Stimulated activated CD8-positive, alpha-beta memory T cell treated with anti-CD3 and anti-CD28 coated beads, Interleukin-12 subunit alpha, Interleukin-12 subunit beta, amount 100 ng/mL, for 24 hours (primary cell): Measurements from ENCODE around the gene SLC22A4.
A peak's percentile ranks its signal among the peaks of the same experiment; 100 is the strongest.

Experiments
- DNase-seq: peaks from one replicate; pipeline ENCODE4 v3.0.0-alpha.2; 2020; ENCODE audit errors: extremely low read depth

SLC22A4 gene

DNA sequence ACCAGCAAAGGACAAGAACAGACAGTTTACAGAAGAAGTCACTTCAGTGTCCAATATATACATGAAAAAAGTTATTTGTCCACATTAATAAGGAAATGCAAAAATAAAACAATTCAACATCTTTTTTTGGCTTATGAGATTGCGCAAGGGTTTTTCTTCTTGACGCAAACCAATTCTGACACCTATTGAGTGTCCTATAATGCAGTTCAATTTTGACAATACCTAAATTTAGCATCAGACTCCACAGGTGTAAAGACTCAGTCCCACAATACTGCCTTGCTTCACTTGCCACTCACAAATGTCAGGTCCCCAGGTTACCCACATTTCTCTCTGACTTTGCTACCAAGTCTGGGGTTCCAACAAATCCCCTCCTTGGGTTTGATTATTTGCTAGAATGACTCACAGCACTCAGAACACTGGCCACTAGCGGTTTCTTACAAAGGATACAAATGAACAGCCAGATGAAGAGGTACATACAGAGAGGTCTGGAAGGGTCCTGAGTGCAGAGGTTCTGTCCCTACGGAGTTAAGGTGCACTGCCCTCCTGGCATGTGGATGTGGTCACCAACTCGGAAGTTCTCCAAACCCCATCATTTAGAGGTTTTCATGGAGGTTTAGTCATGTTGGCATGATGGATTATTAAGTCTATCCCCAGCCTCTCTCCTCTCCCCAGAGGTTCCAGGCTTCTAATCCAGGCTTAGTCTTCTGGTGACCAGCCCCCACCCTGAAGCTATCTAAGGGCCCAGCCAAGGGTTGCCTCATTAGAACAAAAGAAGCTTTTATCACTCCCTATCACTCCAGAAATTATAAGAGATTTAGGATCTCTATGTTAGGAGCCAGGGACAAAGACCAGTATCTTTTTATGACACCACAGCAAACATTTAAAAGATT lies 48.3 kb downstream of the SLC22A4 start:
- DNase-seq = no peak

DNA sequence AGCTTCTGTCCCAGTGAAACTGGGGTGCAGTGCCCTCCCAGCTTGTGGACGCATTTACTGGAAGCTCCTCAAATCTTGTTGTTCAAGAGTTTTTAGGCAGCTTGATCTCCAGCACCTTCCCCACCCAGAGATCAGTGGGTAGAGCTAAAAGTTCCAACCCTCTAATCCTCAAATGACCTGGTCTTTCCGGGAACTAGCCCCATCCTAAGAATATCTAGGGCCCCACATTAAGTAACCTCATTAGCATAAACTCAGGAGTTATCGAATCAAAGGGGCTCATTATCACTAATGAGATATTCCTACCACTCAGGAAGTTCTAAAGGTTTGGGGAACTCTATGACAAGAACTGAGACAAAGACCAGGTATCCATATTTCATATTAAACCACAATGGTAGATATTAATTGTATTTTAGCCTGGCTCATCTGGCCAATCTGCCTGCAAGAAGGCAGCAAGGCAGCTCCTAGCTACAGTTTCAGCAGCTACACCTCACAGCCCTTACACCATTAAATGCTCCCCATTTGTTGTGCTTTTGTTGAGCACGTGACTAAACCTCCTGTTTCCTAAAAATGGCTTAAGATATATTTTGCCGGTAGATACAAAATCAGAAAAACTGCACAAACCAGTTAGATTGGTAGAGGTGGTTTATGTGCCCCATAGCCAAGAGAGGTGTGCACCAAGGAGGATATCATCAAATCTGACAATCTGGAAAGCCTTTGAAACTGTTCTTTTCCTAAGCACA lies 50.8 kb downstream of the SLC22A4 start:
- DNase-seq = no peak

DNA sequence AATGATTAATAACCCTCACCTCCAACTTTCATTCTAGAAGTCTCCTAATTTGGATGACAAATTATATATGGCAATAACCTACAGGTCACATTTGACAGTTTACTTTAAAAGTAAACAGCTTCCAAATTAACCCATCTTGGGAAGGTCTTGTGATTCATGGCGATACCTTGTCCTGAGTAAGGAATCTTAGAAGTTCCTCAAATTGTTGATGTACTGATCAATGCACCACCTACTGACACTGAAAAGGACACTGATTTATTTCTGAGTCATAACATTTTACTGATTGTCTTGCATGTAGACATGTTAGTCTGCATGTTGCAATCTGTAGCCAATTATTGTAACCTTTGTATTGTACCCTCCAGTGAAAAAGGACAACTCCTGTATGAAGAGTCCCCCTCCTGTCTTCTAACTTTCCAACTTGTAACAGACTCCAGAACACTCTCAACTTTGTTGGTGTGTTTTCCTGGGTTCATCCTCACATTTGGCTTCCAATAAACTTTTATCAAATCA lies 59.3 kb downstream of the SLC22A4 start:
- no peak for DNase-seq

DNA sequence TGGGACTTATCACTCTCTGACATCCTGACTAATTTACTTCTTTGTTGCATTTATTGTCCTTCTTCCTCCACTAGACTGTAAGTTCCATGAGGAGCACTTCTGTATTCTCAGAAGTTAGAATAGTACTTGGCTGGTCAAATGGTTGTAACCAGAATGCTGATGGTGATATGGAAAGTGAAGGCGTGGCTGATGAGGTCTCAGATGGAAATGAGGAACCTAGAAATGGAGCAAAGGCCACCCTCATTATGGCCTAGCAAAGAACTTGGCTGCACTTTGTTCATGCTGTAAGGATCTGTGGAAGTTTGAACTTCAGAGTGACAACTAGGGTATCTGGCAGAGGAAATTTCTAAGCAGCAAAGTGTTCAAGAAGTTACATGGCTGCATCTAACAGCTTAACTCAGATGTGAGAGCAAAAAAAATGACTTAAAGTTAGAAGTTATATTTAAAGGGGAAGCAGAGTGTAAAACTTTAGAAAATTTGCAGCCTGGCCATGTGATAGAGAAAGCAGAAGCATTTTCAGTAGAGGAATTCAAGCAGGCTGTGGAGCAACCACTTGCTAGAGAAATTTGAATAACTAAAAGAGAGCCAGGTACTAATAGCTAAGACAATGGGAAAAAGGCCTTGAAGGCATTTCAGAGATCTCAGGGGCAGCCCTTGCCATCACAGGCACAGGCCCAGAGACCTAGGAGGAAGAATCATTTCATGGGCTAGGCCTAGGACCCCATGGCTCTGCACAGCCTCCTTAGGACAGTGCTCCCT lies 60.4 kb downstream of the SLC22A4 start:
- DNase-seq = no peak

DNA sequence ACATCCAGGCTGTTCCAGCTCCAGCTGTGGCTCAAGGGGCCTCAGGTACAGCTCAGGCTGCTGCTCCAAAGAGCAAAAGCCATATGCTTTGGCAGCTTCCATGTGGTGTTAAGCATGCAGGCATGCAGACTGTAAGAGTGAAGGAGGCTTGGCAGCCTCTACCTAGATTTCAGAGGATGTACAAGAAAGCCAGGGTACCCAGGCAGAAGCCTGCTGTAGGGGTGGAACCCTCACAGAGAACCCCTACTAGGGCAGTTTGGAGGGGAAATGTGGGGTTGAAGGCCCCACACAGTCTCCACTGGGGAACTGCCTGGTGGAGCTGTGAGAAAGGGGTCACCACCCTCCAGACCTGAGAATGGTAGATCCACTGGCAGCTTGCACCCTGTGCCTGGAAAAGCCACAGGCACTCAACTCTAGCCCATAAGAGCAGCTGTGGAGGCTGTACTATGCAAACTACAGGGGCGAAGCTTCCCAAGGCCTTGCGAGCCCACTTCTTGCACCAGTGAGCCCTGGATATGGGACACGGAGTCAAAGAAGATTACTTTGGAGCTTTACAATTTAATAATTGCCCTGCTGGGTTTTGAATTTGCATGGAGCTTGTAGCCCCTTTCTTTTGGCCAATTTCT lies 61.1 kb downstream of the SLC22A4 start:
- DNase-seq = no peak

DNA sequence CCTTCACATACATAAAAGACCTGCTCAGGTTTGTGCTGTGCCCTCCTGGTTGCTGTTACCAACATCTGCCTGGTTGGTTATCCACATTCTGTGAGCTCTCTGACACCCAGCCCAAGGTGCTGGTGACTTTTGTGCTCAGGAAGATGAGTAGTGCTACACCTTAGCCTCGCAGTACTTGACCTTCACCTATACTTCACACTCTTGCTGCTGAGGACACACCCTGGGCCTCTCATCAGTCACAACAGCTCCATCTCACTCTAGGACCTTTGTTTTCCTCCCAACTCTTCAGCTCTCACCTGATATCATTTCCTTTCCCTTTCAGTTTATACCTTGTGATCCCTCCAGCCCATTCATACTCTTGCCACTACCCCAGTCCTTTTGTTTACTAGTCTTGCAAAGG lies 64.6 kb downstream of the SLC22A4 start:
- DNase-seq = no peak

DNA sequence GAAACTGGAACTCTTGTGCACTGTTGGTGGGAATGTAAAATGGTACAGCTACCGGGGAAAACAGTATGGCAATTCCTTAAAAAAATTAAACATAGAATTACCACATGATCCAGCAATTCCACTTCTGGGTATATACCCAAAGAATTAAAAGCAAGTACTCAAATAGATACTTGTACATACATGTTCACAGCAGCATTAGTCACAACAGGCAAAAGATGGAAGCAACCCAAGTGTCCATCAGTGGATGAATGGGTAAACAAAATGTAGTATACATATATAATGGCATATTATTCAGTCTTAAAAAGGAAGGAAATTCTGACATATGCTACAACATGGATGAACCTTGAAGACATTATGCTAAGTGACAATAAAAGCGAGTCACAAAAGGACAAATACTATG lies 67.9 kb downstream of the SLC22A4 start:
- no peak for DNase-seq

DNA sequence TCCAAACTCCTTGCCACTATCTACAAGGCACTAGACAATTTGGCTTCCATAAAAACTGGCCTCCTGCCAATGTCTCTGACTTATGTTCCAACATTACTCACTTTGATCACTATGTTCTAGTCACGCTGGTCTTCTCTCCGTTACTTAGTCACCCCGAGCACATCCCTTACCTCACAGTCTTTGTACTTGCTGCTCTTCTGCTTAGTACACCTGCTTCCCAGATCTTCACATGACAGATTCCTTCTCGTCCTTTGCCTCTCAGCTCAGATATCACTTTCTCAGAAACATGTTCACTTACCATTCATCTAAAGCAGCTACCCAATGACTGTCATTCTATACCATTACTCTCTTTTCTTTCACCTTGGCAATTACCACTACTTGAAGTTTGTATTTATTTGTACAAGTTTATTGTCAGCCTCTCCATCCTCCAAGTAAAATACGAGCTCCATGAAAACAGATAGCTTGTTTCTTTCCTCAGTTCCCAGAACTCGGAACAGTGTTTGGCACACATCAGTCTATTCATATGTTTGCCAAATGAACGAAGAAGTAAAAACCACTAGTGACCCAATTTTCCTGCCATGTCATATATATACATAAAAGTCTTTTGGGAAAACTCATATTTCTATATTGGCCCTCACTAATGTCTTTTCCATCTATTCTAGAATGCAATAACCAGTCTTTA lies 69.4 kb downstream of the SLC22A4 start:
- DNase-seq = no peak

DNA sequence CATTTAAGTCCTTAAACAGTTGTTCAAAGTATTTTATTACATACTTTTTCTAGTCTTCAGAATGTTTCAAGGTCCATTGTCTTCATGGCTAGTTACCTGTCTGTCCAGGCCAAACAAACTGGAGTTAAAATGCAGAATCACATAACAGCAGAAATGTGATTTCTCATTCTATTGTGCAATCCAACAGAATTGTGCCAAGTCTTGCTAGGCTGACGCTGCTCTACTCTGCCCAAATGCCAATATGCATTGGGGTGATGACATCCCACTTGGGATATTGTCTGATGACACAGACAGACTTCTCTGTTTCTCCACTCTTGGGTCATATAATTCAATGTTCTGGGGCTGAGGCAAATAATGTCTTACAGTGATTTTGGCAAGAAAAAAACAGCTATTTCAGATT lies 70.1 kb downstream of the SLC22A4 start:
- DNase-seq = no peak

DNA sequence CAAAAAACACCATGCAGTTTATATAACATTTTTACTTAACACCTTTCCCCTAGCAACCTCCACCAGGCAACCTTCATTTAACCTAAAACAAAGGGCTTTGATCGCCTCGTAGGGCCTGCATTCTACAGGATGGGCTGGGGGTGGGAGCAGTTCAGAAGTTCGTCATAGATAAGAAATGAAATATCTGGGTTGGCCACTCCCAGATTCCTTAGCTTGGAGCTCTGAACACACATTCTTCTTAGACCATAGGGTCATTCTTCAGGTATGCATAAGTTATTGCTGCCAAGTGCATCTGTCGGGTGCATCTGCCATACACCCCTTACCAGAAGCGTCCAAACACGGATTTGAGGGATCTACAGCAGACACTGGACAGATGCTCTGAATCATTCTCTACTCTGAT lies 71.0 kb downstream of the SLC22A4 start:
- no peak for DNase-seq

DNA sequence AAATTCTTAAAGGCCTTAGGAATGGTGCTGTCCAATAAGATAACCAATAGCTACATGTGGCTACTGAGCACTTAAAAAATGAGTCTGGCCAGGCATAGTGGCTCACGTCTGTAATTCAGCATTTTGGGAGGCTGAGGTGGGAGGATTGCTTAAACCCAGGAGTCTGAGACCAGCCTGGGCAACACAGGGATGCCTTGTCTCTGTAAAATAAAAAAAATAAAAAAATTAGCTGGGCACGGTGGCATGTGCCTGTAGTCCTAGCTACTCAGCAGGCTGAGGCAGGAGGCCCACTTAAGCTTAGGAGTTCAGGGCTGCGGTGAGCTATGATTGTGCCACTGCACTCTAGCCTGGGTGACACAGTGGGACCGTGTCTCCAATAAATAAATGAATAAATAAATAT lies 74.0 kb downstream of the SLC22A4 start:
- DNase-seq = no peak

DNA sequence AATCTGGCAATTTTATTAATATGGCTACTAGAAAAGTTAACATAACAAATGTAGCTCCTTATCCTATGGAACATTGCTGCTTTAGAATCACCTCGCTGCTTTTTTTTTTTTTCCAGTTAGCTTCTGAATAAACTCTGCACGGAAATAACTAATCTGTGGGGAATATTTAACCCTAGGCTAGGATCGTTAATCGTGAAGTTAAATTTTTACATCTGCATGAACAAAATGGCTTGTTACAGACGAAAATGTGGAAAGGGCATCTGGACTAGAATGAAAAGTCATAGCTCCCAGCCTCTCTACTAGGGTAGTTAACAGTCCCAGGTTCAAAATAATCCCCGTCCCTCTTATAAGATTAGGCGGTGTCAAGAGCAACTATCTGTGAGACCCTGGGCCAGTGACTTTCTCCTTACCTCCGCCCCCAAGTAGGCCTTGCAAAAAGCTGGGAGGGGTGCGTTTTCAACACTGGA lies 74.8 kb downstream of the SLC22A4 start:
- no peak for DNase-seq

DNA sequence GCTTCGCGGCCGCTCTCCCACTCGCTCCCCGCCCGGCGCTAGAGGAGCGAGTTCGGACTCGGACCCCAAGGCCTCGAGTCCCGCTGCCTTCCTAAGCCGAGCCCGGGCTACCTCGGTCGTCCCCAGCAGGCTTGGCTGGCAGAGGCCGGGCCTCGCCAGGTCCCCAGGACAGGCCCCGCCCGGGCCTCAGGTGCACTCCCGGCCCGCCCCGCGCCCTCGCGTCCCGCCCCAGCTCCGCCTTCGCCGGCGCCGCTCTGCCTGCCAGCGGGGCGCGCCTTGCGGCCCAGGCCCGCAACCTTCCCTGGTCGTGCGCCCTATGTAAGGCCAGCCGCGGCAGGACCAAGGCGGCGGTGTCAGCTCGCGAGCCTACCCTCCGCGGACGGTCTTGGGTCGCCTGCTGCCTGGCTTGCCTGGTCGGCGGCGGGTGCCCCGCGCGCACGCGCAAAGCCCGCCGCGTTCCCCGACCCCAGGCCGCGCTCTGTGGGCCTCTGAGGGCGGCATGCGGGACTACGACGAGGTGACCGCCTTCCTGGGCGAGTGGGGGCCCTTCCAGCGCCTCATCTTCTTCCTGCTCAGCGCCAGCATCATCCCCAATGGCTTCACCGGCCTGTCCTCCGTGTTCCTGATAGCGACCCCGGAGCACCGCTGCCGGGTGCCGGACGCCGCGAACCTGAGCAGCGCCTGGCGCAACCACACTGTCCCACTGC lies 75.4 kb downstream of the SLC22A4 start, which contains the start of gene SLC22A5:
TSS of gene SLC22A5 (plus strand) at position 237 of the 707 bp plus-strand sequence. CDS start at position 500, 263 bp downstream.
- DNase-seq = peak; percentile 45

DNA sequence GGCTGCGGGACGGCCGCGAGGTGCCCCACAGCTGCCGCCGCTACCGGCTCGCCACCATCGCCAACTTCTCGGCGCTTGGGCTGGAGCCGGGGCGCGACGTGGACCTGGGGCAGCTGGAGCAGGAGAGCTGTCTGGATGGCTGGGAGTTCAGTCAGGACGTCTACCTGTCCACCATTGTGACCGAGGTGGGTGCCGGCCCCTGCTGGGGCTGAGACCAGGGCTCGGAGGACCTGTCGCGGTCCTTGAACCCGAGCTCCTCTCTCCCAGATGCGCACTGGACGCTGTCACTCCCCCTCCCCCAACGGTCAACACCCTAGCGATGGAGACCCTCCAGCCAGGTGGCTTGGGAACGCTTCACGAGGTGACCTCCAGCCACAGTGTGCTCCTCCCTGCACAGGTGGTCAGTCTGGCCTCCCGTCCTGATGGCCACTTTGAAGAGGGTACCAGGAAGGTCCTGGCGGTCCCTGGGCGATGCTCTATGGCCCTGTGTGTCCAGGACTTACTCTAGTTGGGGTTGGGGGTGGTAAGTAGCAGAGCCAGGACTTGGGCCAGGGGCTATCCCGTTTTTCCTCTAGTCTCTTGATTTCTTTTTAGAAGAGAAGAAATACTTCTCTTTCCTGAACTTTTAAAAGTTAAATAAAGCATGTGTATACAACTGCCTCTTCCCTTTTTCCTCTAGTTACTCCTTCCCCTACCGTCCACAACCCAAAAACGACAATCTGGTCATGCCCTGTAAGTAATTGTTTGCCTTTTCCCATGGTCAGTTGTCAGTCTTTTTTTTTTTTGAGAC lies 76.2 kb downstream of the SLC22A4 start:
- no peak for DNase-seq

DNA sequence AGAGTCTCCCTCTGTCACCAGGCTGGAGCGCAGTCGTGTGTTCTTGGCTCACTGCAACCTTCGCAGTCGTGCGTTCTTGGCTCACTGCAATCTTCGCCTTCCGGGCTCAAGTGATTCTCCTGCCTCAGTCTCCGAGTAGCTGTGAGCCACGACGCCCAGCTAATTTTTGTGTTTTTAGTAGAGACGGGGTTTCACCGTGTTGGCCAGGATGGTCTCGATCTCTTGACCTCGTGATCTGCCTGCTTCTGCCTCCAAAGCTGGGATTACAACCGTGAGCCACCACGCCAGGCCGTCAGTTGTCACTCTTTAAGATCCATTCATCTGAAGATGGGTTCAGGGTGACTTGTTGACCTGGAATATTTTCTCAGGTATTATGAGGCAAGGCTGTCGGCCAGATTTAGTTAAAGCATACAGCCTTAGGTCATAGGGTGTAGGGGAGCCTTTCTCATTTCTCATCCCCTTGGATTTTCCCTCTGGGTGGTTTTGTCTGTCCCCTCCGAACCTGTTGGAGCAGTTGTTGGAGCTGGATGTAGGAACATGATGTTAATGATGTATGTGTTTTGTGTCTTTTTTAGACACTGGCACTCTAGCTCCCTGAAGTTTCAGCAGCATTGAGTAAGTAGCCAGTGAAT lies 76.9 kb downstream of the SLC22A4 start:
- DNase-seq = no peak

DNA sequence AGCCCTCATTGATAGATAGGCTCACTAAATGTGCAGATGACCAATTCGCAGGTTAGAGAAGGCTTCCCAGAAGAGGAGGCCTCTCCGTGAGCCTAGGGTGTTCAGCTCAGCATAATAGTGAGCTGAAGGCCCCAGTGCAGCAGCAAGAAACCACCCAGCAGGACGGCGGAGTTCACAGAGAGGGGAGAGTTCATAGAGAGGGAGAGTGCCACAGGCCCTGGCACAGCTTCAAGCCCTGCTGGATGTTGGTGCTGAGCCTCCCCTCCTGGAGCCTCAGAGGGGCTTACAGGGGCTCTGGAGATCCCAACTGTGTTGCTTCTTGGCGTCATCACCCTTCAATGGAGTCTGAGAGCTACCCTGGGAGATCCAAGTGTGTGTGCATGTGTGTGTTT lies 77.4 kb downstream of the SLC22A4 start:
- DNase-seq = no peak

DNA sequence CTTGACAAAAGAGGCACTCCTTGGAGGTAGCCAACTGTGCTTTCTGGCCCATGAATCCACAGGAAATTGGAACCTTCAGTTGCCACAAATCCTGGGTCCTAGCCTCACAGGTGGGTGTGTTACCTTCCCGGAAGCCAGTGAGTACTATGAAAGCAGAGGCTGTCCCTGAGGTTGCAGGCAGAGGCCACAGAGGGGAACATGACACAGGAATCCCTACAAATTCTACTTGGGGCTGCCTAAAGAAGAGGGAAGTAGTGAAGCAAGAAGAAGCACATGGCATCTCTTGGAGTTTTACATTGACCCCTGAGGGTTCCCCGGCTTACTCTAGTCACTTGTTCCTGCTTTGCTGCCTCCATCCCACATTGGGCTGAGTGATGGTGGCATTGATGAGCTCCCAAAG lies 77.9 kb downstream of the SLC22A4 start:
- DNase-seq = no peak

DNA sequence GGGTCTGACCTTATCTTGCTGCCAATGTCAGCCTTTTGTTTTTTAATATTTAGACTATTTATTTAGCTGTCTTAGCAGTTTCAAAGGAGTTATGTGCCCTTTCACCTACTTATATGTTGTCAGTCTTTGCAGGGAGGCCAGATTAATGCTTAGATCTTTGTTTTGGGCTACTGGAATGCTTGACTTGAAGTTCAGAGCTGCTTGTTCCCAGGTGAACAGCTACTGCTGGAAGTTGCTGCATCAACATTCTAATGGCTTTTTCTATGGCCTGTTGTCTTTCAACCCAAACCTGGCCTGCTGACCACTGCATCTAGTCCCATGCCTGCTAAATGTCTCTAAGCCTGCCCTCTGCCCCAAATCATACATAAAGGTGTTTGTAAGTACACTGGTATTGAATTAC lies 78.3 kb downstream of the SLC22A4 start:
- DNase-seq = no peak

DNA sequence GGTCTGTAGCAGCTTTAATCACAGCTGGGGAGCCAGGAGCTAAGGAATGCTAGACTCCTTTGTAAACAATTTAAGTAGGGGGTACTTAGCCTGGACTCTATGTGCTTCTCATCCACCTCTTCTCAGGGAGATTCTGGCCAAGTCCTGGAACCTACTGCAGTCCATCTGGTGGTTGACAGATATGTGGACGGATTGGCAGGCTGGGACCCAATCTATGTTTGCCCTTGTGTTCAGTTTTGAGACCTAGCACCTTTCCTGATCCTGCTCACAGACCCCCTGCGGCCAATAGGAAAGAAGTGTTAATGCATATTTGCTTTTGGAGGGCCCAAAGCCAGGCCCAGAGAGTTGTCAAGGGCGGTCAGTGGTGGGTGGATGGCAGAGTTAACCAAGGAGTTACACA lies 81.8 kb downstream of the SLC22A4 start:
- no peak for DNase-seq
